GM10248 (cell line): ENCODE measurements around the gene HCFC1.

Source experiments
- CTCF ChIA-PET: fragments of 300-600 bp; sonication (Branson Sonifier 250); formaldehyde crosslinking; extraction: SDS; loops from one replicate; lab custom pipeline; 2021; ENCODE audit warnings: antibody characterized with exemption; lab: Yijun Ruan, JAX
- POLR2A ChIA-PET: fragments of 350-650 bp; sonication (Branson Sonifier 250); formaldehyde crosslinking; extraction: SDS; loops from one replicate; lab custom pipeline; 2020; ENCODE audit warnings: antibody characterized with exemption; lab: Yijun Ruan, JAX
- DNase-seq: peaks from one replicate; pipeline ENCODE4 v3.0.0; 2012; ENCODE audit errors: extremely low spot score
- TF ChIP-seq, protein P1 (sequence below): IDR thresholded peaks from 2 replicates; pipeline ENCODE4 v1.5.1; 2012; ENCODE audit warnings: mild to moderate bottlenecking, low read depth; ENCODE audit errors: extremely low read depth, missing control alignments, control extremely low read depth

HCFC1 gene

DNA sequence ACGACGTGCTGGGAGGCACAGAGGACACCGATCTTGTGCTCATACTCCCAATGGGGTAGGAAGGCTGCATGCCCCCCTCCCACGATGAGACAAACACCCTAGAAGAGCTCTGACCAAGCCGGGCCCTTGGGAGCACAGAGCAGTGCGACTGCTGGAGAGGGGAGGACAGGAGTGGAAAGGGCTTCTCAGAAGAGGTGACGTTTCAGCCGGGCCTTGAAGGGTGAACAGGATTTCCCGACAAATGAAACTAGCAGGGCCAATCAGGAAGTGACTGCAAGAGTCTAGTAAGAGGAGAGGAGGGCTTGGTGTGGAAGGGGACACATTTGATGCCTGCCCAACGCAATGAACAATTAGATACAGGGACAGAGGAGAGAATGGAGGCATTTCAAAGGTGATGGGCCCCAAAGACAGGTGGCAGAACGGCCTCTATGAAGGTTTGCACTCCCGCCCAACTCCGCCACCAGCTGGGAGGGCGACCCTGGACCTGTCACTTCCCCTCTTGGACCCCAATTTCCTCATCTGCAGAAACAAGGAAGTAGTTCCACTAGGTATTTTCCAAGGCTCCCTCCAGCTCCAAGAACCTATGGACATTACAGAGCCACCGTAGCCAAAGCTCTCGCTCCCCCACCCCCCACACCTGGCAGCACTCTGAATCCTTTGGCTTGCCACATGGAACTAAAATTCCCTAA lies 3.9 kb downstream of the HCFC1 start:
- ChIA-PET POLR2A (interaction anchor here (0.9 kb wide), 1 partner anchor 20 kb away, joined by 3 read pairs; no protein-coding TSS in a partner anchor), CTCF (interaction anchor here (0.8 to 14.3 kb wide), 3 partner anchors 18 to 45 kb away, joined by 3 to 137 read pairs (median 9); partner anchors contain the start of genes ARHGAP4 and RENBP)
- no peak for DNase-seq
- TF ChIP-seq, protein P1, sequence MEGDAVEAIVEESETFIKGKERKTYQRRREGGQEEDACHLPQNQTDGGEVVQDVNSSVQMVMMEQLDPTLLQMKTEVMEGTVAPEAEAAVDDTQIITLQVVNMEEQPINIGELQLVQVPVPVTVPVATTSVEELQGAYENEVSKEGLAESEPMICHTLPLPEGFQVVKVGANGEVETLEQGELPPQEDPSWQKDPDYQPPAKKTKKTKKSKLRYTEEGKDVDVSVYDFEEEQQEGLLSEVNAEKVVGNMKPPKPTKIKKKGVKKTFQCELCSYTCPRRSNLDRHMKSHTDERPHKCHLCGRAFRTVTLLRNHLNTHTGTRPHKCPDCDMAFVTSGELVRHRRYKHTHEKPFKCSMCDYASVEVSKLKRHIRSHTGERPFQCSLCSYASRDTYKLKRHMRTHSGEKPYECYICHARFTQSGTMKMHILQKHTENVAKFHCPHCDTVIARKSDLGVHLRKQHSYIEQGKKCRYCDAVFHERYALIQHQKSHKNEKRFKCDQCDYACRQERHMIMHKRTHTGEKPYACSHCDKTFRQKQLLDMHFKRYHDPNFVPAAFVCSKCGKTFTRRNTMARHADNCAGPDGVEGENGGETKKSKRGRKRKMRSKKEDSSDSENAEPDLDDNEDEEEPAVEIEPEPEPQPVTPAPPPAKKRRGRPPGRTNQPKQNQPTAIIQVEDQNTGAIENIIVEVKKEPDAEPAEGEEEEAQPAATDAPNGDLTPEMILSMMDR, result no peak

DNA sequence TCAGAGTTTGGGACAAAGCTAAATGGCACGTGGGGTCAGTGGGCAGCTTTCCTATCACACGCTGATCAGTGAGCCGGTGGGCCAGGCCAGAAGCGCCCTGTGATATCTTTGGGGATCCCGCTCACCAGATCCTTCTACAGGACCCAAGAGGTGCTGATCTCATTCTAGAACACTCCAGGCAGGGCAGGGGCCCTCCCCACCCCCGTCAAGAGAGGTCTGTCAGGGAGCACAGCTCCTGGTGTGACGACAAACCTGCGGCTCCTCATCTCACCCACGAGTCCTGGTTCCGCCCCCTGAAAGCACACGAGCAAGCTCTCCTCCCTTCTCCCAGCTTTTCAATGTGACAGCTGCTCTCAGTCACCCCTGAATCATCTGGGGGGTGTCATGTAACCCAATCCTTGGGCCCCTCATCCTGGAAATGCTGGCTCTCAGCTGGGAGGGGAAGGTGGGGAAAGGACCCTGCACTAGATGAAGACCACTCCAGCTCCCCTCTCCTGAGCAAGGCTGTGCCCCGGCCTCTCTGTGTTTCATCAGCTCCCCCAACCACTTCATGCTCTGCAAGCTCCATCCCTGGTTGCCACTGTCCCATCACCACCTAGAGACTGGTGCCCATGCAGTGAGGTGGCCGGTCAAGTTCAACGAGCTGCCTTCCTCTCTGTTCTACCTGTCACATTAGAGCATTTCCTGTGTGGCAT lies 4.6 kb downstream of the HCFC1 start:
- CTCF ChIA-PET, result interaction anchor here (0.8 to 14.3 kb wide), 4 partner anchors 18 to 46 kb away, joined by 3 to 137 read pairs (median 6); partner anchors contain the start of genes ARHGAP4 and RENBP
- TF ChIP-seq, protein P1, result no peak
- POLR2A ChIA-PET, result interaction anchor here (0.6 kb wide), 1 partner anchor 72 kb away, joined by 6 read pairs; no protein-coding TSS in a partner anchor
- no peak for DNase-seq

GRCh38 chrX:153966283-153966688 lies 5.3 kb downstream of the HCFC1 start:
- DNase-seq, result no peak
- ChIA-PET POLR2A (interaction anchor here (0.6 kb wide), 1 partner anchor 73 kb away, joined by 6 read pairs; no protein-coding TSS in a partner anchor), CTCF (interaction anchor here (0.9 to 14.3 kb wide), 3 partner anchors 17 to 47 kb away, joined by 3 to 137 read pairs (median 9); partner anchors contain the start of gene RENBP)
- TF ChIP-seq, protein P1, result no peak

DNA sequence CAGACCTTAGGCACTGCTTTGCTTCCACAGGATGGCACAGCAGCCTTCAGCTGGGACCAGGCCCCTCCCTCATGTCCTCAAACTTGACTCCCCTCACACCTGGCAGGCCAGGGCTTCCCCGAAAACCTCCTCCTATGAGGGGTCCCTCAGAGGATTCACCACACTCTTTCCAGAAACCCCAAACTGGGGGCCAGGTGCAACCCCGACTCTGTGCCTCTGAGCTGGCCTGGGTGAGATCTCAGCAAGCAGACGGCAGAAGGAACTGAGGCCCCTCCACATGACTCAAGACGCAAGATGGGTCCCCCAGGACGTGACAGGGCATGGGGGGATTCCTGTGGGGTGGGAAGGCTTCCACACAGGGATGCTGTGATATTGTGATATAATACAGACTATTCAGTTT lies 6.2 kb downstream of the HCFC1 start:
- TF ChIP-seq, protein P1, result no peak
- no peak for DNase-seq
- ChIA-PET POLR2A (no interaction called here), CTCF (interaction anchor here (1.1 to 14.3 kb wide), 2 partner anchors 9 to 16 kb away, joined by 3 to 137 read pairs; partner anchors contain the start of gene RENBP)

DNA sequence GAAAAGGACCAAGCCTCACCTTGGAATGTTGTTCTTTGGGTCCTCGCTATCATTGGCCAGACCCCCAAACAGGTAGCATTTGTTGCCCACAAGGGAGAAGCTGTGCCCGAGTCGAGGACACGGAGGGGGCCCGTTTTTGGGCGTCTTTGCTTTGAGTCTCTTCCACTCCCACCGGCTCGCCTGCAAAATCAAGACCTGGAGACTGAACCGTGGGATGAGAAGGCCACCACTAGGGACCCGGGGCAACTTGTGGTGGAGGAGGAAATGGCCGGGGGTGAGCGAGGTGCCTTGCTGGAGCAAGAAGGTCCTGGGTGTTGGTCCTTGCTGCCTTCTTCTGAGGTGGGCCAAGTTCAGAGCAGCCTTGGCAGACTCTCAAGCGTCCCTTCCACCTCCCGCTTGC lies 7.5 kb downstream of the HCFC1 start:
- no peak for DNase-seq
- POLR2A ChIA-PET, result no interaction called here
- TF ChIP-seq, protein P1, result no peak
- CTCF ChIA-PET, result interaction anchor here (14.3 kb wide), 1 partner anchor 15 kb away, joined by 137 read pairs; the partner anchor contains the start of gene RENBP

DNA sequence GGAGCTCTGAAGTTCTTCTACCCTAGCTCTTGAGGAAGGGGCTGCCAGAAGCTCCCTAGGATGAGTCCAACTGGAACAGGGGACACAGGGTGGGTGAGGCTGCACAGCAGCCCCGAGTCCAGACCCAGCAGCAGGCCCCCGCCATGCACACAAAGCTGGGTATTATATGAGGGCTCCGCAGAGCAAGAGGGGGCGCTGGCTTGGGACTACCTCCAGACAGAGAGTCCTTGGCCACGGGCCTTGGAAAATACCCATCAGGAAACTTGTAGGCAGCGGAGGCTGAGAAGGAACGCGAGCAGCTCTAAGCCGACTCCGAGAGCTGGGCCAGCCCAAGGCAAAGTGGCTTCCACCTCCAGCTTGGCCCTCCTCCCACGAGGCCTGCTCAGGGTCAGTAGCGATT lies 8.1 kb downstream of the HCFC1 start:
- TF ChIP-seq, protein P1, result no peak
- no peak for DNase-seq
- POLR2A ChIA-PET, result no interaction called here
- CTCF ChIA-PET, result interaction anchor here (14.3 kb wide), 1 partner anchor 14 kb away, joined by 137 read pairs; the partner anchor contains the start of gene RENBP
